DOHH2 (cell line): ENCODE results near the gene SNCB.
A peak's percentile ranks its signal among the peaks of the same experiment; 100 is the strongest.

Experiments
- H3F3A ChIP-seq: fragments of 200-600 bp; sonication (generic), shearing (Covaris generic); 2 replicates; pipeline ENCODE4 v1.6.0; 2016; ENCODE audit warnings: antibody characterized with exemption, mild to moderate bottlenecking; ENCODE audit not compliant: control insufficient read depth, insufficient read depth
- H3K27ac ChIP-seq: fragments of 200-600 bp; sonication (generic); 2 replicates; pipeline ENCODE4 v1.5.1; 2014; ENCODE audit warnings: low read depth, mild to moderate bottlenecking, low read length, moderate library complexity
- H3K27me3 ChIP-seq: fragments of 200-600 bp; sonication (generic); 2 replicates; pipeline ENCODE4 v1.6.1; 2014; ENCODE audit warnings: mild to moderate bottlenecking, low read length, mixed read lengths; ENCODE audit not compliant: control insufficient read depth
- H3K36me3 ChIP-seq: fragments of 200-600 bp; sonication (generic); 2 replicates; pipeline ENCODE4 v1.6.1; 2014; ENCODE audit warnings: mild to moderate bottlenecking, low read length, moderate library complexity, mixed read lengths; ENCODE audit not compliant: control insufficient read depth
- H3K4me1 ChIP-seq: fragments of 200-600 bp; sonication (generic); 2 replicates; pipeline ENCODE4 v1.6.1; 2014; ENCODE audit warnings: mild to moderate bottlenecking, low read length, mixed read lengths; ENCODE audit not compliant: control insufficient read depth
- H3K4me2 ChIP-seq: fragments of 200-600 bp; sonication (generic); 2 replicates; pipeline ENCODE4 v1.6.0; 2014; ENCODE audit warnings: mild to moderate bottlenecking, low read length, moderate library complexity
- H3K4me3 ChIP-seq: fragments of 200-600 bp; sonication (generic); 2 replicates; pipeline ENCODE4 v1.5.1; 2014; ENCODE audit warnings: mild to moderate bottlenecking, low read length, mixed read lengths
- H3K79me2 ChIP-seq: fragments of 200-600 bp; sonication (generic); 2 replicates; pipeline ENCODE4 v1.6.1; 2014; ENCODE audit warnings: mild to moderate bottlenecking, low read length, mixed read lengths; ENCODE audit not compliant: control insufficient read depth
- H3K9me2 ChIP-seq: fragments of 200-600 bp; sonication (generic); replicated peaks from 2 replicates; pipeline ENCODE4 v1.6.1; 2014; ENCODE audit warnings: mild to moderate bottlenecking, low read length, mixed read lengths; ENCODE audit not compliant: control insufficient read depth
- H3K9me3 ChIP-seq: fragments of 200-600 bp; sonication (generic); 2 replicates; pipeline ENCODE4 v1.6.1; 2014; ENCODE audit warnings: antibody characterized with exemption, low read length, mixed read lengths; ENCODE audit not compliant: control insufficient read depth, insufficient read depth
- H4K20me1 ChIP-seq: fragments of 200-600 bp; sonication (generic); 2 replicates; pipeline ENCODE4 v1.6.0; 2014; ENCODE audit warnings: low read depth, mild to moderate bottlenecking, antibody characterized with exemption, low read length, moderate library complexity; ENCODE audit not compliant: control insufficient read depth, insufficient read depth
- EZH2phosphoT487 ChIP-seq: fragments of 200-600 bp; sonication (generic); IDR thresholded peaks from 2 replicates; pipeline ENCODE4 v1.6.1; 2017; ENCODE audit warnings: borderline replicate concordance, mild to moderate bottlenecking, antibody characterized with exemption, low read length, moderate library complexity, mixed read lengths
- TF ChIP-seq, protein P1 (sequence below): fragments of 200-600 bp; sonication (generic); IDR thresholded peaks from one replicate; pipeline ENCODE4 v1.5.1; 2014; ENCODE audit warnings: antibody characterized with exemption, mild to moderate bottlenecking, low read depth, low read length; ENCODE audit not compliant: poor library complexity, severe bottlenecking

The SNCB gene

DNA sequence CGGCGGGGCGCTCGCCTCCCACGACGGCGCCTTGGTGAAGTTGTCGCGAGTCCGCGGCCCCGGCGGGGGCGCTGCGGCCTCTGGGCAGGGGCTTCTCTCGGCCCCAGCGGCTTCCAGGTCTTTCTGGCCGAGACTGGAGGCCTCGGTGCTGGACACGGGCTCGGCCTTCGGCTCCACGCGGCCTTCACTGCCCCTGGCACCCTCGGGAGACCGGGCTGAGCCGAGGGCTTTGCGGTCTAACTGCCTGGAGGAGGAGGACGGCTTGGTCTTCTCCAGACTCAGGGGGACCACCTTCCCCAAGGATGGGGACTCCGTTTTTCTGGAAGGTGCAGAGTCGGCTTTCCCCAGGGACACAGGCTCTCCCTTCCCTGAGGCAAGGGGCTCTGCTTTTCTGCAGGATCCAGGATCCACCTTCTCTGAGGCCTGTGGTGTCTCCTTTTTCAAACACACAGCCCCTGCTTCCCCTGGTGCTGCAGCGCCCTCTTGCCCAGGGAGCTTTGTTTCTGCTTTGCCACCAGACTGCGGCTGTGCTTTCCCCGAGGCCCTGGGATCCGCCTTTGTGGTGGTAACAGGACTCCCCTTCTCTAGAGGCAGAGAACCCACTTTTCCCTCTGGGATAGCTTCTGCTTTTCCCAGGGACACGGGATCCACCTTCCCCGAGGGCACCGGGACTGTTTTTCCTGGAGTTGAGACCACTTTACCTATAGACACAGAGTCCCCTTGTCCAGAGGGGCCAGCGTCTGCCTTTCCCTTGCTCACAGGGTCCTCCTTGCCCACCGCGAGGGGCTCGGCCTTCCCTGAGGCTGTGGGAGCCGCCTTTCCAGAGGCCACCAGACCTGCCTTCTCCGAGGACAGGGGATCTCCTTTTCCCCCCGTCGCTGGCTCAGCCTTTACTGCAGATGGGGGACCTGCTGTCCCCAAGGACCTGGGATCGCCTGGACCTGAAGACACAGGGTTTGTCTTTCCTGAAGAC is 32.6 kb downstream of the SNCB start:
- no peak for TF ChIP-seq EZH2phosphoT487
- TF ChIP-seq, protein P1, sequence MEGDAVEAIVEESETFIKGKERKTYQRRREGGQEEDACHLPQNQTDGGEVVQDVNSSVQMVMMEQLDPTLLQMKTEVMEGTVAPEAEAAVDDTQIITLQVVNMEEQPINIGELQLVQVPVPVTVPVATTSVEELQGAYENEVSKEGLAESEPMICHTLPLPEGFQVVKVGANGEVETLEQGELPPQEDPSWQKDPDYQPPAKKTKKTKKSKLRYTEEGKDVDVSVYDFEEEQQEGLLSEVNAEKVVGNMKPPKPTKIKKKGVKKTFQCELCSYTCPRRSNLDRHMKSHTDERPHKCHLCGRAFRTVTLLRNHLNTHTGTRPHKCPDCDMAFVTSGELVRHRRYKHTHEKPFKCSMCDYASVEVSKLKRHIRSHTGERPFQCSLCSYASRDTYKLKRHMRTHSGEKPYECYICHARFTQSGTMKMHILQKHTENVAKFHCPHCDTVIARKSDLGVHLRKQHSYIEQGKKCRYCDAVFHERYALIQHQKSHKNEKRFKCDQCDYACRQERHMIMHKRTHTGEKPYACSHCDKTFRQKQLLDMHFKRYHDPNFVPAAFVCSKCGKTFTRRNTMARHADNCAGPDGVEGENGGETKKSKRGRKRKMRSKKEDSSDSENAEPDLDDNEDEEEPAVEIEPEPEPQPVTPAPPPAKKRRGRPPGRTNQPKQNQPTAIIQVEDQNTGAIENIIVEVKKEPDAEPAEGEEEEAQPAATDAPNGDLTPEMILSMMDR, result no peak
- no peak overlapping the region for H3K4me2 ChIP-seq
- H3K36me3 ChIP-seq, result peaks cover 9% of the 10 kb centered on the region

DNA sequence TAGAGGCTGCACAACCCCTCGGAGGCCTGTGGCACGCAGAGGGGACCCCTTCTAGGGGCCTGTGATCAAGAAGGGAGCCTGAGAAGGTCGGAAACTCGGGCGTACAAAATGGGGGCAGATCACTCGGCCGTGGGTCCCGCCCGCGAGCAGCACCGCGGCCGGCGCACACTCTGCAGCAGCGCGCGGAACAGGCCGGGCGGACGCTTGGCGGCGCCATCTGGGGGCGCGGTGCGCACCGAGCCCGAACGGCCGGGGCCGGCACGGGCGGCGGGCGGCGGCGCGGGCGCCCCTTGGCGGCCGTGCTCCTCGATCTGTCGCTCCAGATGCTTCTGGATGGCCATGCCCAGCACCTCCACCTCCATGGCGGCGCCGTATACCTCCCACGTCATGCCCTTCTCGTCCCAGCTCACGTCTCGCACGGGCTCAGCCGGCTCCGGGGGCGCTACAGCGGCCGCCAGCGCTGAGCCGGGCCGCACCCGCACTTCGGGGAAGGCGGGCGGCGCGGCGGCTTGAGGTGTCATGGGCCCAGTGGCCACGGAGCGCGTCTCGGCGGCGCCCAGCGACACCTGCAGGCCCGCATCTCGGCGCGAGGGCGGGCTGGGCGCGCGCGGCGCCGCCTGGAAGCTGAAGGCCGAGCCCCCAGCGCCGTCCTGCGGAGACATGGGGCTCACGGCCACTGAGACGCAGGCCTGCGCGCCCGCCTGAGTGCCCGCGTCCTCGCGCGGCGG is 33.5 kb downstream of the SNCB start:
- H3K4me2 ChIP-seq, result peak overlapping the region; percentile 41
- no peaks in the 10 kb centered on the region for H3K27me3 ChIP-seq
- TF ChIP-seq, protein P1, result no peak
- no peaks in the 10 kb centered on the region for H3K9me2 ChIP-seq
- H4K20me1 ChIP-seq, result no peaks in the 10 kb centered on the region
- H3K36me3 ChIP-seq, result peaks cover 17% of the 10 kb centered on the region
- peaks cover 4% of the 10 kb centered on the region; the same call in 1 of the 2 replicates for H3F3A ChIP-seq
- H3K4me3 ChIP-seq, result 0 out of 2 replicates have a peak overlapping the region, but pooled peaks have one; percentile 26
- H3K9me3 ChIP-seq, result peaks cover 9% of the 10 kb centered on the region; the same call in 1 of the 2 replicates
- H3K4me1 ChIP-seq, result no peaks in the 10 kb centered on the region
- no peak overlapping the region for H3K27ac ChIP-seq
- H3K79me2 ChIP-seq, result no peaks in the 10 kb centered on the region

More for the DNA sequence above, 32.6 kb downstream of the SNCB start:
- Histone ChIP-seq H3K4me3 (no peak overlapping the region), H4K20me1 (no peaks in the 10 kb centered on the region), H3K27me3 (no peaks in the 10 kb centered on the region), H3F3A (no peaks in the 10 kb centered on the region), H3K9me3 (peaks cover under 1% of the 10 kb centered on the region; the same call in 1 of the 2 replicates), H3K27ac (no peak overlapping the region), H3K4me1 (no peaks in the 10 kb centered on the region), H3K9me2 (no peaks in the 10 kb centered on the region), H3K79me2 (no peaks in the 10 kb centered on the region)

DNA sequence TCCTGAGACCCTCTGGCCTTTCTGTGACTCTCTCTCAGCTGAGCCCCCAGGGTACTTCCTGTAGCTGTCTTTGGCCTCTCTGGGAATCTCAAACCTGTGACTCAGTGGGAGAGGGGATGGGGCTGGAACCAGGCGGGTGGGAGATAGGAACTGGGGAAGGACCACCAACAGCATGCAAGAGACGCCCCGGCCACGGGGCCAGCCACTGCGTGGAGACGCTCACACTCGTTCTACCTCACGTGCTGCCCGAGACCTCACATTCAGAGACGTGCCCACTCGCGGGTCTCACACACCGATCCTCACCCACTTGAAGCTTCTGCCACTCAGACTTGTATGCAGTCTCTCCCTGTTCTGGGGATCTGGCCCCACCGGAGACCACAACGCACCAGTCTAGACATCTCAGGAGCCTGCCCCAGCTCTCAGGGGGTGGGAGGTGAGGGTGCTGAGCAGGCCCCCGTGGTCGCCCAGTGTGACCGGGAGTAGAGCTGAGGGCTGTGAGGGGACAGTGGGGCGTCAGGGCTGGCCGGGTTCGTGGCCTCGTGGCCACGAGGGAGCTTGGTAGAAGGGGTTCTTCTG is 34.2 kb downstream of the SNCB start:
- Histone ChIP-seq H3K9me2 (no peaks in the 10 kb centered on the region), H3K79me2 (no peaks in the 10 kb centered on the region), H3K9me3 (peaks cover 12% of the 10 kb centered on the region; the same call in 1 of the 2 replicates), H3F3A (peaks cover 4% of the 10 kb centered on the region; the same call in 1 of the 2 replicates), H3K4me3 (no peak overlapping the region), H3K4me1 (no peaks in the 10 kb centered on the region), H4K20me1 (no peaks in the 10 kb centered on the region), H3K4me2 (peak overlapping the region; percentile 10; the same call in 1 of the 2 replicates), H3K27ac (no peak overlapping the region), H3K36me3 (peaks cover 17% of the 10 kb centered on the region), H3K27me3 (no peaks in the 10 kb centered on the region)
- TF ChIP-seq EZH2phosphoT487, result no peak
- TF ChIP-seq, protein P1, result no peak
